Ovary (tissue), 9 donors: ENCODE results near the gene SFI1. TPM values are rescaled to one million over a fixed set of nuclear protein-coding genes. Genes with fewer than 3 reads are reported as not detected.

Experiments used
- DNase-seq, 5 donors: peaks; one replicate each; pipeline ENCODE4 v3.0.0-alpha.2; 2019 to 2020
- H3K27ac ChIP-seq, 2 donors: fragments of 200-600 bp; one replicate each; pipeline versions ENCODE4 v1.5.1 to v1.8.0; 2019 to 2022
- H3K27me3 ChIP-seq: fragments of 200-600 bp; one replicate; pipeline ENCODE4 v1.8.0; 2022
- H3K36me3 ChIP-seq: fragments of 200-600 bp; sonication (generic); one replicate; pipeline ENCODE4 v1.5.1; 2019
- H3K4me1 ChIP-seq: one replicate; pipeline ENCODE4 v1.8.1; 2013; ENCODE audit warnings: mild to moderate bottlenecking, moderate library complexity; ENCODE audit not compliant: insufficient read depth
- H3K4me3 ChIP-seq: fragments of 200-600 bp; sonication (generic); one replicate; pipeline ENCODE4 v1.5.1; 2017
- H3K9me3 ChIP-seq, 2 donors: fragments of 200-600 bp in 1 of 2; sonication (generic) in 1 of 2; one replicate each; pipeline versions ENCODE4 v1.5.1 to v1.8.1; 2013 to 2019; ENCODE audit warnings: mild to moderate bottlenecking in 1 of 2, moderate library complexity in 1 of 2
- EP300 ChIP-seq: sonication (generic); formaldehyde crosslinking; IDR thresholded peaks from one replicate; pipeline ENCODE4 v1.6.1; 2017; ENCODE audit warnings: antibody characterized with exemption
- POLR2A ChIP-seq: fragments of 450-650 bp; IDR thresholded peaks from one replicate; pipeline ENCODE4 v1.6.1; 2017; ENCODE audit warnings: antibody characterized with exemption, mild to moderate bottlenecking, moderate library complexity
- WGBS, 3 donors: extraction: QIAGEN DNeasy Blood & Tissue Kit in 1 of 3; methylation state at CpG; one replicate each; pipeline versions ENCODE4 v1.1.5 to v1.1.7; 2013 to 2017; 5-methylcytosine and 5-hydroxymethylcytosine counted together
- intact Hi-C, 4 donors: fragments of 100-400 bp; cut with DNase I; formaldehyde crosslinking; loops; one replicate each; pipeline versions ENCODE4 v1.11.0 to v1.15.1; 2022 to 2023
- polyA plus RNA-seq, 2 donors: library from polyadenylated mRNA; stranded (reverse); fragments of 200-250 nt in 1 of 2; fragments of 350-450 nt in 1 of 2; fragmentation: Illumina TruSeq in 1 of 2; extraction: RNeasy Lipid Tissue Mini Kit (QIAGEN cat#74804) in 1 of 2; gene quantifications; one replicate each; pipeline ENCODE4 v1.2.3, GENCODE V29; 2013 to 2014
- total RNA-seq, 7 donors: library from RNA; depleted of rRNA in 2 of 7; stranded (reverse); fragments of >200 nt in 2 of 7; fragmentation: NEBNext Ultra II Directional in 3 of 7; extraction: Animal tissue kit (Norgen Biotek cat#: 25700) in 3 of 7; gene quantifications; one replicate each; pipeline versions ENCODE4 v1.1.0 to v1.2.4, GENCODE V29; 2016 to 2023
- TF ChIP-seq, protein P1 (sequence below), 3 donors: fragments of 450-650 bp in 2 of 3; fragments of 200-600 bp in 1 of 3; IDR thresholded peaks; one replicate each; pipeline versions ENCODE4 v1.5.1 to v1.8.0; 2016 to 2022; ENCODE audit warnings: antibody characterized with exemption in 3 of 3, mild to moderate bottlenecking in 1 of 3
- donor health status: DM: no; HTN: no; CAD: no; lungs with moderate emphysema.
- donor health status: DM: no; HTN: no; CAD: no.
- donor health status: Bipolar disorder and iron deficiency.
- donor health status: DM: yes; HTN: yes; CAD: no.
- donor health status: DM: no; HTN: no; CAD: no.
- donor health status: DM: yes; HTN: yes; CAD: no.

Gene SFI1
- total and polyA plus RNA-seq, 9 donors, result 10.8 to 33.9 (median 25.2) TPM

DNA sequence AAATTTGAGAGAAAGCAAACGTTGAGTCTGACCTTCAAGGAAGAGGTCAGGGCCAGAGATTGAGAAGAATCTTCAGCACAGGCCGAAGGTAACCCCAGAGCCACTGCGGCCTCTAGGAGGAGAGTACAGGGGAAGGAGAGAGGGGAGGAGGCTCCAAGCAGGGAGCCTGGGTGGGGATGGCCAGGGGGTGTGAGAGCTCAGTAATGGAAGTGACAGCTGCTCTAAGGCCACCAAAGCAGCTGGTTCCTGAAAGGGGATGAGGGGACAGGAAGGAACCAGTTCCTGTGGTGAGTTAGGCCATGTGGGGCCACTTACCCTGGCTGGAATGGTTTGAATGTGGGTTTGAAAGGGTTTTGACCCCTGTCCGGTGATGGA, 119.6 kb downstream of the SFI1 start:
- peak overlapping the region in 1 of 2 donors; percentile 25 for H3K27ac ChIP-seq
- DNase-seq, result no peak
- intact Hi-C loops, result no loop called here
- H3K4me1 ChIP-seq, result peaks cover 12% of the 10 kb centered on the region
- no peaks in the 10 kb centered on the region for H3K9me3 ChIP-seq
- TF ChIP-seq POLR2A, result no peak
- no peaks in the 10 kb centered on the region for H3K36me3 ChIP-seq
- H3K27me3 ChIP-seq, result no peaks in the 10 kb centered on the region
- no peak overlapping the region for H3K4me3 ChIP-seq
- WGBS, 3 donors, result 48% methylated on average over 4 of the region's 4 CpGs

- H3K27me3 ChIP-seq, result no peaks in the 10 kb centered on the region
- H3K4me1 ChIP-seq, result peaks cover 8% of the 10 kb centered on the region
- no peak overlapping the region for H3K4me3 ChIP-seq
- intact Hi-C loops, result no loop called here
- TF ChIP-seq POLR2A (no peak), EP300 (no peak)
- TF ChIP-seq, protein P1, sequence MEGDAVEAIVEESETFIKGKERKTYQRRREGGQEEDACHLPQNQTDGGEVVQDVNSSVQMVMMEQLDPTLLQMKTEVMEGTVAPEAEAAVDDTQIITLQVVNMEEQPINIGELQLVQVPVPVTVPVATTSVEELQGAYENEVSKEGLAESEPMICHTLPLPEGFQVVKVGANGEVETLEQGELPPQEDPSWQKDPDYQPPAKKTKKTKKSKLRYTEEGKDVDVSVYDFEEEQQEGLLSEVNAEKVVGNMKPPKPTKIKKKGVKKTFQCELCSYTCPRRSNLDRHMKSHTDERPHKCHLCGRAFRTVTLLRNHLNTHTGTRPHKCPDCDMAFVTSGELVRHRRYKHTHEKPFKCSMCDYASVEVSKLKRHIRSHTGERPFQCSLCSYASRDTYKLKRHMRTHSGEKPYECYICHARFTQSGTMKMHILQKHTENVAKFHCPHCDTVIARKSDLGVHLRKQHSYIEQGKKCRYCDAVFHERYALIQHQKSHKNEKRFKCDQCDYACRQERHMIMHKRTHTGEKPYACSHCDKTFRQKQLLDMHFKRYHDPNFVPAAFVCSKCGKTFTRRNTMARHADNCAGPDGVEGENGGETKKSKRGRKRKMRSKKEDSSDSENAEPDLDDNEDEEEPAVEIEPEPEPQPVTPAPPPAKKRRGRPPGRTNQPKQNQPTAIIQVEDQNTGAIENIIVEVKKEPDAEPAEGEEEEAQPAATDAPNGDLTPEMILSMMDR (IDR thresholded peaks at IDR 0.05), result no peak
- H3K36me3 ChIP-seq, result no peaks in the 10 kb centered on the region
- no peaks in the 10 kb centered on the region for H3K9me3 ChIP-seq
- DNase-seq, result peak in 1 of 5 donors; percentile 24
- peak overlapping the region in 1 of 2 donors; percentile 25 for H3K27ac ChIP-seq
- WGBS, 3 donors, result 82 to 88% (median 86%) methylated on average over 9 of the region's 9 CpGs
Observed at GRCh38 chr22:31616315-31616980, 120.1 kb downstream of the SFI1 start.

DNA sequence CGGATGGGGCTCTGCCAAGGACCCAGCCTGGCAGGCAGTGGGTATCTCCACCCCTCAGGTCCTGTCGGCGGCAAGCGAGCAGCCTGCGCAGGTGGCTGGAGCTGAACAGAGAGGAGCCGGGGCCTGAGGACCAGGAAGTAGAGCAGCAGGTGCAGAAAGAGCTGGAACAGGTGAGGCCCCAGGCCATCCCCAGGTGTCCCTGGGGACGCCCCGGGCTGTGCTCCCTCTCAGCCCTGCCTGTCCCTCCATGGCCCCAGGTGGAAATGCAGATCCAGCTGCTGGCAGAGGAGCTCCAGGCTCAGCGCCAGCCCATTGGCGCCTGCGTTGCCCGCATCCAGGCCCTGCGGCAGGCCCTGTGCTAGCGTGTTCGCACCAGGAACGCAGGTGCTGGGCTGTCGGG, 121.7 kb downstream of the SFI1 start:
- peak in 1 of 5 donors; percentile 22 for DNase-seq
- no peak overlapping the region for H3K4me3 ChIP-seq
- no peaks in the 10 kb centered on the region for H3K27me3 ChIP-seq
- peaks cover 6% of the 10 kb centered on the region for H3K4me1 ChIP-seq
- H3K9me3 ChIP-seq, result no peaks in the 10 kb centered on the region
- WGBS, 3 donors, result 84 to 90% (median 88%) methylated on average over 17 of the region's 17 CpGs
- no peak overlapping the region for H3K27ac ChIP-seq
- intact Hi-C loops, result no loop called here
- no peaks in the 10 kb centered on the region for H3K36me3 ChIP-seq
- TF ChIP-seq EP300, result no peak
- TF ChIP-seq, protein P1 (IDR thresholded peaks at IDR 0.05), result no peak
- no peak for TF ChIP-seq POLR2A

DNA sequence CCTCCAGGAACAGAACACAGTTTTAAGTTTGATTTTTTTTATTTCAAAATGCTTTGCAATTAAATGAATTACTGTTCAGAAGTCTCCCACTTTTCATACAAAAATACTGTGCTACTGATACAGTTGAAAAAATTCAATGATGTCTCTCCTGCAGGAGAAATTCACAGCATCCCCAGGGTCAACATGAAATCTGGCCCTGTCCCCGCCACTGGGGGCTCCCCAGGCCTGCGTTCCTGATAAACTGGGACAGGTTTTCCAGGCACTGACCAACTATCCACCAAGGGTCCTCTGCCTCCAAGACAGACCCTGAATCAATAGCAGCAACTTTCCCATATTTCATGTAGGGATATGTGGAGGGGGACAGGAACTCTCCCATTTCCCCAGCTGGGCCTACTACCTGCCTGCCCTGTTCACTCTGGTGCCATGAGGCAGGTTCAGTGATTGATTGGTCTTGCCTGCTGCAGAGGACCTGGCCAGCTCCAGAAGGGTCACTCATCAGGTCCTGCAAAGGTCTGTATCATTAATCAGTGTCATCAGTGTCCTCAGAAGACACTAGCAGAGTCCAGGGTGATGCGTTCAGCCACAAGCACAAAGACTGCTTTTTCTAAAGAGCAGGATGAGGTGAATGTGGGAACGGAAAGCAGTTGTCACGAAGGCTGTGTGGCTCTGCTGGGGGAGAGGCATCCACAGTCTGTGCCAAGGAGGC, 122.3 kb downstream of the SFI1 start:
- no peak for DNase-seq
- TF ChIP-seq EP300 (no peak), POLR2A (no peak)
- TF ChIP-seq, protein P1 (IDR thresholded peaks at IDR 0.05), result no peak
- Histone ChIP-seq H3K9me3 (no peaks in the 10 kb centered on the region), H3K36me3 (no peaks in the 10 kb centered on the region), H3K27me3 (no peaks in the 10 kb centered on the region), H3K27ac (no peak overlapping the region), H3K4me3 (no peak overlapping the region), H3K4me1 (peaks cover 6% of the 10 kb centered on the region)
- intact Hi-C loops, result no loop called here
- 78 to 83% (median 82%) methylated on average over 5 of the region's 5 CpGs for WGBS, 3 donors
